ENCODE data around the gene CADPS2.

Gene CADPS2

GRCh38 chr7:122433765-122434164 is 452.5 kb downstream of the CADPS2 start:
- TF ChIP-seq FOXP2 (optimal IDR thresholded peaks at IDR 0.05; ENCODE audit: borderline replicate concordance, extremely low read depth, extremely low read length, insufficient read depth) (no peak), TAF1 (IDR thresholded peaks at IDR 0.05; ENCODE audit: borderline replicate concordance, insufficient read depth, low read length) (no peak), REST (IDR thresholded peaks at IDR 0.05; ENCODE audit: insufficient read depth in 1 of 2, low read depth in 2 of 2, low read length in 2 of 2) (no peak), POLR2AphosphoS5 (IDR thresholded peaks at IDR 0.05; ENCODE audit: low read depth, low read length) (no peak)

- no peak for TF ChIP-seq POLR2AphosphoS5 (IDR thresholded peaks at IDR 0.05; ENCODE audit: low read depth, low read length)
- no peak for TF ChIP-seq REST (IDR thresholded peaks at IDR 0.05; ENCODE audit: insufficient read depth in 1 of 2, low read depth in 2 of 2, low read length in 2 of 2)
- no peak for TF ChIP-seq TAF1 (IDR thresholded peaks at IDR 0.05; ENCODE audit: borderline replicate concordance, insufficient read depth, low read length)
- TF ChIP-seq SIN3A (IDR thresholded peaks at IDR 0.05; ENCODE audit: borderline replicate concordance, insufficient read depth, low read length), result no peak
- no peak for TF ChIP-seq FOXP2 (optimal IDR thresholded peaks at IDR 0.05; ENCODE audit: borderline replicate concordance, extremely low read depth, extremely low read length, insufficient read depth)
These were observed 455.6 kb downstream of the CADPS2 start for GRCh38 chr7:122430710-122431109.

GRCh38 chr7:122429926-122430325 is 456.3 kb downstream of the CADPS2 start:
- TF ChIP-seq TAF1 (IDR thresholded peaks at IDR 0.05; ENCODE audit: borderline replicate concordance, insufficient read depth, low read length) (no peak), POLR2AphosphoS5 (IDR thresholded peaks at IDR 0.05; ENCODE audit: low read depth, low read length) (no peak), FOXP2 (optimal IDR thresholded peaks at IDR 0.05; ENCODE audit: borderline replicate concordance, extremely low read depth, extremely low read length, insufficient read depth) (no peak), REST (IDR thresholded peaks at IDR 0.05; ENCODE audit: insufficient read depth in 1 of 2, low read depth in 2 of 2, low read length in 2 of 2) (no peak), SIN3A (IDR thresholded peaks at IDR 0.05; ENCODE audit: borderline replicate concordance, insufficient read depth, low read length) (no peak)

DNA sequence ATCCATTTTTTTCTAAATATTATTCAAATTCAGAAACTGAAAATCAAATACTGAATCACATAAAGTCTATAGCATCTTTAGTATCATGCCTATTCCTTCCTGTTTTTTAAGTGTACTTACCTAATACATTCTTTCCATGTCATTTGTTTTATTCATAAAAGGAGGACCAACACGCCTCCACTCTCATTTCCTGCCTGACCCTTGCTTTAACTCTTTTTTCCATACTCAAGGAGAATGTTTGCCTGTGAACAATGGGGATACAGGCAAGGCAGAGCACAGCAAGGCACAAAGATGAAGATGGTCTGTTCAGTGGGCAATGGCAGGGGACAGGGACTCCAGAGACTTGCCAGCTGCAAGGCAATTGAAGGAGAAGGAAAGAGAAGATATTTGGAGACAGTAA is 460.5 kb downstream of the CADPS2 start:
- no peak for TF ChIP-seq TAF1 (IDR thresholded peaks at IDR 0.05; ENCODE audit: borderline replicate concordance, insufficient read depth, low read length)
- no peak for TF ChIP-seq SIN3A (IDR thresholded peaks at IDR 0.05; ENCODE audit: borderline replicate concordance, insufficient read depth, low read length)
- TF ChIP-seq POLR2AphosphoS5 (IDR thresholded peaks at IDR 0.05; ENCODE audit: low read depth, low read length), result no peak
- TF ChIP-seq REST (IDR thresholded peaks at IDR 0.05; ENCODE audit: insufficient read depth in 1 of 2, low read depth in 2 of 2, low read length in 2 of 2), result no peak
- TF ChIP-seq FOXP2 (optimal IDR thresholded peaks at IDR 0.05; ENCODE audit: borderline replicate concordance, extremely low read depth, extremely low read length, insufficient read depth), result no peak

- TF ChIP-seq REST (IDR thresholded peaks at IDR 0.05; ENCODE audit: insufficient read depth in 1 of 2, low read depth in 2 of 2, low read length in 2 of 2) (no peak), POLR2AphosphoS5 (IDR thresholded peaks at IDR 0.05; ENCODE audit: low read depth, low read length) (no peak), FOXP2 (optimal IDR thresholded peaks at IDR 0.05; ENCODE audit: borderline replicate concordance, extremely low read depth, extremely low read length, insufficient read depth) (no peak), TAF1 (IDR thresholded peaks at IDR 0.05; ENCODE audit: borderline replicate concordance, insufficient read depth, low read length) (no peak), SIN3A (IDR thresholded peaks at IDR 0.05; ENCODE audit: borderline replicate concordance, insufficient read depth, low read length) (no peak)
These were observed 462.7 kb downstream of the CADPS2 start for GRCh38 chr7:122423591-122423990.

Measured in PFSK-1 (cell line).